AG04450 (cell line): ENCODE measurements around the gene OR52B2. TPM values are rescaled to one million over a fixed set of nuclear protein-coding genes. Genes with fewer than 3 reads are reported as not detected.

Source experiments
- CTCF ChIA-PET: fragments of 300-600, 350-600 bp; formaldehyde crosslinking; extraction: SDS; loops from one replicate; lab custom pipeline; 2022; ENCODE audit warnings: antibody characterized with exemption, inconsistent platforms; lab: Charles Lee
- POLR2A ChIA-PET: fragments of 350-600 bp; formaldehyde crosslinking; extraction: SDS; loops from one replicate; lab custom pipeline; 2021; ENCODE audit warnings: antibody characterized with exemption, inconsistent platforms; lab: Yijun Ruan, JAX
- DNase-seq: peaks from one replicate; pipeline ENCODE4 v3.0.0-alpha.2; 2011; ENCODE audit warnings: low read depth, low spot score
- H3K27ac ChIP-seq: one replicate; pipeline ENCODE4 v1.5.1; 2012; ENCODE audit warnings: low read depth, low read length, control low read depth
- H3K27me3 ChIP-seq: one replicate; pipeline ENCODE4 v1.6.0; 2012; ENCODE audit warnings: low read length; ENCODE audit not compliant: control insufficient read depth, insufficient read depth
- H3K4me3 ChIP-seq: 2 replicates; pipeline ENCODE4 v1.5.1; 2011; ENCODE audit warnings: mild to moderate bottlenecking, low read depth, low read length, control low read depth
- H3K9me3 ChIP-seq: 2 replicates; pipeline ENCODE4 v1.5.1; 2012; ENCODE audit warnings: low read length; ENCODE audit not compliant: control insufficient read depth, insufficient read depth
- polyA plus RNA-seq: library from polyadenylated mRNA; depleted of rRNA; stranded (reverse); fragments of >200 nt; gene quantifications from 2 replicates; pipeline ENCODE4 v1.2.3, GENCODE V29; 2011; rRNA removed
- TF ChIP-seq, protein P1 (sequence below): IDR thresholded peaks from 2 replicates; pipeline ENCODE4 v1.5.1; 2011; ENCODE audit warnings: low read depth, low read length, control low read depth, inconsistent platforms

The OR52B2 gene
- polyA plus RNA-seq, 1 experiment, result not detected

GRCh38 chr11:6124245-6124644, 45.9 kb downstream of the OR52B2 start:
- TF ChIP-seq, protein P1, sequence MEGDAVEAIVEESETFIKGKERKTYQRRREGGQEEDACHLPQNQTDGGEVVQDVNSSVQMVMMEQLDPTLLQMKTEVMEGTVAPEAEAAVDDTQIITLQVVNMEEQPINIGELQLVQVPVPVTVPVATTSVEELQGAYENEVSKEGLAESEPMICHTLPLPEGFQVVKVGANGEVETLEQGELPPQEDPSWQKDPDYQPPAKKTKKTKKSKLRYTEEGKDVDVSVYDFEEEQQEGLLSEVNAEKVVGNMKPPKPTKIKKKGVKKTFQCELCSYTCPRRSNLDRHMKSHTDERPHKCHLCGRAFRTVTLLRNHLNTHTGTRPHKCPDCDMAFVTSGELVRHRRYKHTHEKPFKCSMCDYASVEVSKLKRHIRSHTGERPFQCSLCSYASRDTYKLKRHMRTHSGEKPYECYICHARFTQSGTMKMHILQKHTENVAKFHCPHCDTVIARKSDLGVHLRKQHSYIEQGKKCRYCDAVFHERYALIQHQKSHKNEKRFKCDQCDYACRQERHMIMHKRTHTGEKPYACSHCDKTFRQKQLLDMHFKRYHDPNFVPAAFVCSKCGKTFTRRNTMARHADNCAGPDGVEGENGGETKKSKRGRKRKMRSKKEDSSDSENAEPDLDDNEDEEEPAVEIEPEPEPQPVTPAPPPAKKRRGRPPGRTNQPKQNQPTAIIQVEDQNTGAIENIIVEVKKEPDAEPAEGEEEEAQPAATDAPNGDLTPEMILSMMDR, result no peak
- Histone ChIP-seq H3K4me3 (no peak overlapping the region), H3K27ac (no peak overlapping the region), H3K27me3 (no peaks in the 10 kb centered on the region), H3K9me3 (no peaks in the 10 kb centered on the region)
- DNase-seq, result no peak
- ChIA-PET POLR2A (no interaction called here), CTCF (no interaction called here)

Other genes with a start within 250 kb of the OR52B2 start
- not detected in 2 replicates for gene OR56A3, start 228.1 kb downstream of the OR52B2 start, polyA plus RNA-seq
- gene OR56A5, start 201.8 kb downstream of the OR52B2 start, polyA plus RNA-seq, result not detected in 2 replicates
- gene OR52L1, start 183.3 kb downstream of the OR52B2 start, polyA plus RNA-seq, result not detected in 2 replicates
- gene OR56A4, start 163.4 kb downstream of the OR52B2 start, polyA plus RNA-seq, result not detected in 2 replicates
- gene OR56A1, start 139.6 kb downstream of the OR52B2 start, polyA plus RNA-seq, result not detected in 2 replicates
- not detected in 2 replicates for gene OR56B4, start 62.6 kb downstream of the OR52B2 start, polyA plus RNA-seq
- gene OR52W1, start 28.9 kb upstream of the OR52B2 start, polyA plus RNA-seq, result not detected in 2 replicates
- not detected in 2 replicates for gene C11orf42, start 35.2 kb upstream of the OR52B2 start, polyA plus RNA-seq
- 18.9 and 19.8 TPM in 2 replicates for gene FHIP1B, start 64.3 kb upstream of the OR52B2 start, polyA plus RNA-seq
- gene CNGA4, start 68.8 kb upstream of the OR52B2 start, polyA plus RNA-seq, result 0.04 and 0.07 TPM in 2 replicates
- not detected in 2 replicates for gene CCKBR, start 89.5 kb upstream of the OR52B2 start, polyA plus RNA-seq
- gene CAVIN3, start 150.2 kb upstream of the OR52B2 start, polyA plus RNA-seq, result 37.8 and 53.1 TPM in 2 replicates
- gene SMPD1, start 220.1 kb upstream of the OR52B2 start, polyA plus RNA-seq, result 68.0 and 83.7 TPM in 2 replicates
- 42.2 and 54.5 TPM in 2 replicates for gene APBB1, start 248.8 kb upstream of the OR52B2 start, polyA plus RNA-seq